HepG2 (cell line): ENCODE results near the gene HYCC2. TPM values are rescaled to one million over a fixed set of nuclear protein-coding genes. Genes with fewer than 3 reads are reported as not detected.

Source experiments
- ATAD3A ChIP-seq: sonication (generic); formaldehyde crosslinking; IDR thresholded peaks from 2 replicates; pipeline ENCODE4 v1.4.0; 2020; ENCODE audit warnings: missing genetic modification reagents
- ATF1 ChIP-seq: IDR thresholded peaks from 2 replicates; pipeline ENCODE4 v1.6.1; 2016; ENCODE audit warnings: mild to moderate bottlenecking, control low read depth
- CBX5 ChIP-seq: sonication (generic); formaldehyde crosslinking; IDR thresholded peaks from 2 replicates; pipeline ENCODE4 v1.4.0; 2020; ENCODE audit warnings: missing genetic modification reagents, borderline replicate concordance
- CERS6 ChIP-seq: sonication (generic); formaldehyde crosslinking; IDR thresholded peaks from 2 replicates; pipeline ENCODE4 v1.5.0; 2020; ENCODE audit warnings: missing genetic modification reagents
- FOXK1 ChIP-seq: sonication (generic); formaldehyde crosslinking; IDR thresholded peaks from 2 replicates; pipeline ENCODE4 v1.4.0; 2020; ENCODE audit warnings: low read depth, missing genetic modification reagents, borderline replicate concordance
- HNRNPL ChIP-seq: fragments of 200-400 bp; formaldehyde crosslinking; IDR thresholded peaks from 2 replicates; pipeline ENCODE4 v1.6.1; 2017; ENCODE audit warnings: mild to moderate bottlenecking, low read depth, low read length
- KDM4B ChIP-seq: sonication (generic); formaldehyde crosslinking; IDR thresholded peaks from 2 replicates; pipeline ENCODE4 v1.4.0; 2020; ENCODE audit warnings: missing genetic modification reagents
- NFKB2 ChIP-seq: sonication (generic); formaldehyde crosslinking; IDR thresholded peaks from 2 replicates; pipeline ENCODE4 v1.4.0; 2020; ENCODE audit warnings: missing genetic modification reagents, borderline replicate concordance
- POGZ ChIP-seq: sonication (generic); formaldehyde crosslinking; IDR thresholded peaks from 2 replicates; pipeline ENCODE4 v1.4.0; 2020; ENCODE audit warnings: mild to moderate bottlenecking, missing genetic modification reagents
- REXO4 ChIP-seq: sonication (generic); formaldehyde crosslinking; IDR thresholded peaks from 2 replicates; pipeline ENCODE4 v1.8.0; 2022; ENCODE audit warnings: missing genetic modification reagents, mild to moderate bottlenecking, borderline replicate concordance
- RFX5 ChIP-seq: IDR thresholded peaks from 2 replicates; pipeline ENCODE4 v1.6.1; 2011; ENCODE audit warnings: low read depth, low read length, improper control_type of control experiment
- RXRB ChIP-seq: IDR thresholded peaks from 2 replicates; pipeline ENCODE4 v1.6.1; 2016; ENCODE audit warnings: borderline replicate concordance, missing genetic modification reagents, missing compliant biosample characterization
- SUZ12 ChIP-seq: fragments of 150-350 bp; IDR thresholded peaks from 2 replicates; pipeline ENCODE4 v1.6.1; 2014; ENCODE audit warnings: low read depth, low read length
- TFAP4 ChIP-seq: sonication (generic); IDR thresholded peaks from 2 replicates; pipeline ENCODE4 v1.6.1; 2016; ENCODE audit warnings: low read depth, borderline replicate concordance
- THAP7 ChIP-seq: sonication (generic); formaldehyde crosslinking; IDR thresholded peaks from 2 replicates; pipeline ENCODE4 v1.8.1; 2023; ENCODE audit warnings: mild to moderate bottlenecking, missing genetic modification reagents
- TIGD3 ChIP-seq: sonication (generic); formaldehyde crosslinking; IDR thresholded peaks from 2 replicates; pipeline ENCODE4 v1.5.1; 2020; ENCODE audit warnings: mild to moderate bottlenecking, missing genetic modification reagents, borderline replicate concordance
- U2AF1 ChIP-seq: fragments of 200-400 bp; formaldehyde crosslinking; optimal IDR thresholded peaks from 2 replicates; pipeline ENCODE3; 2017; ENCODE audit warnings: mild to moderate bottlenecking, low read depth, low read length
- ZMAT5 ChIP-seq: sonication (generic); formaldehyde crosslinking; IDR thresholded peaks from 2 replicates; pipeline ENCODE4 v1.5.0; 2020; ENCODE audit warnings: mild to moderate bottlenecking, low read depth, missing genetic modification reagents, borderline replicate concordance
- ZNF160 ChIP-seq: sonication (generic); formaldehyde crosslinking; IDR thresholded peaks from 2 replicates; pipeline ENCODE4 v1.8.0; 2022; ENCODE audit warnings: mild to moderate bottlenecking, inconsistent platforms, missing genetic modification reagents
- ZNF232 ChIP-seq: sonication (generic); formaldehyde crosslinking; IDR thresholded peaks from 2 replicates; pipeline ENCODE4 v1.4.0; 2020; ENCODE audit warnings: missing genetic modification reagents, borderline replicate concordance
- ZNF253 ChIP-seq: sonication (generic); formaldehyde crosslinking; IDR thresholded peaks from 2 replicates; pipeline ENCODE4 v1.8.0; 2022; ENCODE audit warnings: mild to moderate bottlenecking, missing genetic modification reagents, borderline replicate concordance
- ZNF33B ChIP-seq: sonication (generic); formaldehyde crosslinking; IDR thresholded peaks from 2 replicates; pipeline ENCODE4 v1.5.1; 2020; ENCODE audit warnings: mild to moderate bottlenecking, missing genetic modification reagents
- ZNF44 ChIP-seq: sonication (generic); formaldehyde crosslinking; IDR thresholded peaks from 2 replicates; pipeline ENCODE4 v1.5.1; 2020; ENCODE audit warnings: mild to moderate bottlenecking, missing genetic modification reagents
- ZNF564 ChIP-seq: sonication (generic); formaldehyde crosslinking; IDR thresholded peaks from 2 replicates; pipeline ENCODE4 v1.8.1; 2023; ENCODE audit warnings: mild to moderate bottlenecking, missing genetic modification reagents
- ZNF672 ChIP-seq: sonication (generic); formaldehyde crosslinking; IDR thresholded peaks from 2 replicates; pipeline ENCODE4 v1.8.1; 2022; ENCODE audit warnings: missing genetic modification reagents
- ZNF713 ChIP-seq: sonication (generic); formaldehyde crosslinking; IDR thresholded peaks from 2 replicates; pipeline ENCODE4 v1.4.0; 2020; ENCODE audit warnings: mild to moderate bottlenecking, missing genetic modification reagents
- ZNF766 ChIP-seq: sonication (generic); formaldehyde crosslinking; IDR thresholded peaks from 2 replicates; pipeline ENCODE4 v1.5.0; 2020; ENCODE audit warnings: missing genetic modification reagents, borderline replicate concordance
- polyA plus RNA-seq, 8 experiments: library from polyadenylated mRNA; depleted of rRNA in 3 of 8; stranded (reverse) in 7 of 8; unstranded in 1 of 8; fragments of >200 nt; fragmentation: Illumina TruSeq in 4 of 8; extraction: Trizol in 4 of 8; gene quantifications; 2 replicates each; pipeline versions ENCODE4 v1.2.1 to v1.2.3, GENCODE V29; 2011 to 2016; ENCODE audit warnings: low read depth in 4 of 8, missing spikeins in 1 of 8, mixed read lengths in 1 of 8; ENCODE audit not compliant: insufficient read depth in 1 of 8
- total RNA-seq, 5 experiments: library from RNA; depleted of rRNA; stranded (reverse); fragments of >200 nt; fragmentation: Illumina TruSeq; extraction: Trizol; gene quantifications; 2 replicates each; pipeline ENCODE4 v1.2.3, GENCODE V29; 2016; ENCODE audit warnings: low read depth in 1 of 5

HYCC2 gene
- total and polyA plus RNA-seq, 2 of the 13 experiments (the other 11 are each of a cell fraction or from before 2014, with no cell fraction given), result 4.7 to 13.9 TPM

GRCh38 chr2:201071479-201072200, at the start of gene HYCC2, which contains the start of gene NDUFB3 (continued):
- TF ChIP-seq ZNF253 (CRISPR knock-in tag), result peak; percentile 23; the same call in 1 of the 2 replicates
- TF ChIP-seq CERS6 (CRISPR knock-in tag), result no peak
- TF ChIP-seq ZNF672 (CRISPR knock-in tag), result no peak; the same call in 1 of the 2 replicates
- TF ChIP-seq ZNF160, result peak; percentile 29
- no peak for TF ChIP-seq ZMAT5 (CRISPR knock-in tag)
- peak; percentile 53 for TF ChIP-seq TFAP4
- TF ChIP-seq POGZ (CRISPR knock-in tag), result peak; percentile 91; the same call in 1 of the 2 replicates
- TF ChIP-seq ZNF766 (CRISPR knock-in tag), result no peak; the same call in 1 of the 2 replicates
- no peak for TF ChIP-seq RFX5
- TF ChIP-seq SUZ12, result no peak
- TF ChIP-seq U2AF1, result peak; percentile 46
- TF ChIP-seq NFKB2 (CRISPR knock-in tag), result no peak; the same call in 1 of the 2 replicates
- 0 out of 2 replicates have a peak, but pooled peaks have one; percentile 31 for TF ChIP-seq ZNF713
- peak; percentile 98 for TF ChIP-seq FOXK1
- peak; percentile 78 for TF ChIP-seq RXRB
- peak; percentile 94; the same call in 1 of the 2 replicates for TF ChIP-seq CBX5 (CRISPR knock-in tag)
- TF ChIP-seq HNRNPL, result peak; percentile 72; the same call in 1 of the 2 replicates
- no peak for TF ChIP-seq THAP7 (CRISPR knock-in tag)
- TF ChIP-seq ATAD3A (CRISPR knock-in tag), result no peak; the same call in 1 of the 2 replicates
- peak; percentile 84; the same call in 1 of the 2 replicates for TF ChIP-seq ZNF232
- no peak for TF ChIP-seq REXO4
- TF ChIP-seq ATF1 (CRISPR knock-in tag), result peak; percentile 92
- no peak; the same call in 1 of the 2 replicates for TF ChIP-seq TIGD3 (CRISPR knock-in tag)
- peak; percentile 98 for TF ChIP-seq ZNF44
- TF ChIP-seq ZNF33B (CRISPR knock-in tag), result peak; percentile 87; the same call in 1 of the 2 replicates
- peak; percentile 94 for TF ChIP-seq KDM4B (CRISPR knock-in tag)
- TF ChIP-seq ZNF564 (CRISPR knock-in tag), result 0 out of 2 replicates have a peak, but pooled peaks have one; percentile 12
